H9 (cell line): ENCODE results near the gene CD48. TPM values are rescaled to one million over a fixed set of nuclear protein-coding genes. Genes with fewer than 3 reads are reported as not detected.
A peak's percentile ranks its signal among the peaks of the same experiment; 100 is the strongest.
"Not testable (repeated sequence)": the region's sequence is repeated elsewhere in the genome, so short reads cannot be mapped to it uniquely, and the experiment has no call there.

Experiments
- DNase-seq: peaks from one replicate; pipeline ENCODE4 v3.0.0-alpha.2; 2017
- H2AFZ ChIP-seq: one replicate; pipeline ENCODE4 v1.6.1; 2013; ENCODE audit warnings: mild to moderate bottlenecking, low read length, control low read depth, moderate library complexity
- H2AK5ac ChIP-seq: 2 replicates; pipeline ENCODE4 v1.6.1; 2013; ENCODE audit warnings: low read length, control low read depth, mixed read lengths; ENCODE audit not compliant: insufficient read length
- H2BK120ac ChIP-seq: one replicate; pipeline ENCODE4 v1.6.1; 2013; ENCODE audit warnings: low read depth, mild to moderate bottlenecking, low read length, control low read depth, inconsistent platforms; ENCODE audit not compliant: poor library complexity, severe bottlenecking
- H2BK12ac ChIP-seq: 2 replicates; pipeline ENCODE4 v1.6.1; 2013; ENCODE audit warnings: low read length, control low read depth, mixed read lengths, low read depth; ENCODE audit not compliant: insufficient read length
- H2BK15ac ChIP-seq: 2 replicates; pipeline ENCODE4 v1.6.1; 2013; ENCODE audit warnings: low read depth, low read length, control low read depth
- H2BK20ac ChIP-seq: one replicate; pipeline ENCODE4 v1.6.1; 2013; ENCODE audit warnings: low read depth, mild to moderate bottlenecking, low read length, control low read depth, inconsistent platforms; ENCODE audit not compliant: poor library complexity, severe bottlenecking
- H2BK5ac ChIP-seq: 2 replicates; pipeline ENCODE4 v1.6.1; 2013; ENCODE audit warnings: low read length, control low read depth, mixed read lengths; ENCODE audit not compliant: insufficient read length
- H3K14ac ChIP-seq: 2 replicates; pipeline ENCODE4 v1.6.1; 2013; ENCODE audit warnings: low read length, control low read depth; ENCODE audit not compliant: insufficient read depth
- H3K18ac ChIP-seq: 2 replicates; pipeline ENCODE4 v1.6.1; 2013; ENCODE audit warnings: low read depth, mild to moderate bottlenecking, mixed read lengths, low read length, control low read depth; ENCODE audit not compliant: insufficient read length
- H3K23ac ChIP-seq: 2 replicates; pipeline ENCODE4 v1.6.1; 2013; ENCODE audit warnings: low read length, control low read depth, mixed read lengths, low read depth; ENCODE audit not compliant: insufficient read length
- H3K23me2 ChIP-seq: 2 replicates; pipeline ENCODE4 v1.6.1; 2013; ENCODE audit warnings: low read depth, mild to moderate bottlenecking, mixed read lengths, low read length, control low read depth; ENCODE audit not compliant: insufficient read length, poor library complexity, severe bottlenecking
- H3K27ac ChIP-seq: 2 replicates; pipeline ENCODE4 v1.5.1; 2013; ENCODE audit warnings: low read length, control low read depth, mixed read lengths, low read depth; ENCODE audit not compliant: insufficient read length
- H3K27me3 ChIP-seq: 2 replicates; pipeline ENCODE4 v1.6.1; 2013; ENCODE audit warnings: low read length, control low read depth, inconsistent platforms; ENCODE audit not compliant: insufficient read depth
- H3K4ac ChIP-seq: 2 replicates; pipeline ENCODE4 v1.6.1; 2013; ENCODE audit warnings: low read depth, mild to moderate bottlenecking, control low read depth, inconsistent platforms, low read length, moderate library complexity
- H3K4me1 ChIP-seq: 2 replicates; pipeline ENCODE4 v1.6.1; 2013; ENCODE audit warnings: low read length, control low read depth, inconsistent platforms; ENCODE audit not compliant: insufficient read depth
- H3K4me2 ChIP-seq: 2 replicates; pipeline ENCODE4 v1.6.1; 2013; ENCODE audit warnings: low read length, control low read depth, mixed read lengths; ENCODE audit not compliant: insufficient read length, insufficient read depth
- H3K56ac ChIP-seq: 2 replicates; pipeline ENCODE4 v1.6.1; 2013; ENCODE audit warnings: low read depth, mild to moderate bottlenecking, mixed read lengths, low read length, control low read depth; ENCODE audit not compliant: insufficient read length
- H3K79me1 ChIP-seq: 2 replicates; pipeline ENCODE4 v1.6.1; 2013; ENCODE audit warnings: low read depth, mild to moderate bottlenecking, moderate library complexity, low read length, control low read depth, inconsistent platforms; ENCODE audit not compliant: insufficient read depth, poor library complexity, severe bottlenecking
- H3K79me2 ChIP-seq: 2 replicates; pipeline ENCODE4 v1.6.1; 2013; ENCODE audit warnings: low read length, control low read depth, inconsistent platforms; ENCODE audit not compliant: insufficient read depth
- H3K9ac ChIP-seq: 2 replicates; pipeline ENCODE4 v1.6.1; 2013; ENCODE audit warnings: low read length, control low read depth, mixed read lengths; ENCODE audit not compliant: insufficient read length; ENCODE audit errors: extremely low read depth
- H3K9me3 ChIP-seq: one replicate; pipeline ENCODE4 v1.6.1; 2013; ENCODE audit warnings: low read depth, low read length, inconsistent platforms; ENCODE audit not compliant: control insufficient read depth
- H3T11ph ChIP-seq: one replicate; pipeline ENCODE4 v1.6.1; 2013; ENCODE audit warnings: mild to moderate bottlenecking, low read length, control low read depth, inconsistent platforms
- H4K20me1 ChIP-seq: one replicate; pipeline ENCODE4 v1.6.1; 2013; ENCODE audit not compliant: control insufficient read depth, insufficient read length, insufficient read depth
- H4K5ac ChIP-seq: 2 replicates; pipeline ENCODE4 v1.6.1; 2013; ENCODE audit warnings: low read depth, mild to moderate bottlenecking, mixed read lengths, low read length, control low read depth; ENCODE audit not compliant: insufficient read length
- H4K8ac ChIP-seq: replicated peaks from 2 replicates; pipeline ENCODE4 v1.6.1; 2013; ENCODE audit warnings: low read length, control low read depth, mixed read lengths, low read depth; ENCODE audit not compliant: insufficient read length
- H4K91ac ChIP-seq: 2 replicates; pipeline ENCODE4 v1.6.1; 2013; ENCODE audit warnings: low read depth, mild to moderate bottlenecking, moderate library complexity, mixed read lengths, low read length, control low read depth; ENCODE audit not compliant: insufficient read length
- H3K27ac Mint-ChIP-seq, 3 experiments: 2 replicates in 2 of 3; 3 replicates in 1 of 3; pipeline ENCODE4 v1.8.0; 2020 to 2021; ENCODE audit warnings: mixed read lengths in 3 of 3, mild to moderate bottlenecking in 1 of 3, moderate library complexity in 1 of 3
- H3K27me3 Mint-ChIP-seq: 2 replicates; pipeline ENCODE4 v1.8.0; 2021; ENCODE audit warnings: low read depth, mild to moderate bottlenecking, moderate library complexity, mixed read lengths
- H3K36me3 Mint-ChIP-seq, 3 experiments: 2 replicates in 2 of 3; 3 replicates in 1 of 3; pipeline ENCODE4 v1.8.0; 2020 to 2021; ENCODE audit warnings: low read depth in 3 of 3, mixed read lengths in 3 of 3; ENCODE audit not compliant: insufficient read depth in 1 of 3
- H3K4me1 Mint-ChIP-seq, 2 experiments: 2 replicates each; pipeline ENCODE4 v1.8.0; 2020; ENCODE audit warnings: mixed read lengths in 2 of 2
- H3K4me3 Mint-ChIP-seq, 2 experiments: 2 replicates in 1 of 2; 3 replicates in 1 of 2; pipeline ENCODE4 v1.8.0; 2020 to 2021; ENCODE audit warnings: mild to moderate bottlenecking in 2 of 2, mixed read lengths in 2 of 2, moderate library complexity in 1 of 2
- H3K9me3 Mint-ChIP-seq, 2 experiments: 2 replicates in 1 of 2; 3 replicates in 1 of 2; pipeline ENCODE4 v1.8.0; 2020; ENCODE audit warnings: mild to moderate bottlenecking in 2 of 2, mixed read lengths in 2 of 2, moderate library complexity in 1 of 2
- CTCF ChIP-seq: fragments of 200-600 bp; sonication (generic); conservative IDR thresholded peaks from 3 replicates; pipeline ENCODE4 v1.8.0; 2021; ENCODE audit warnings: antibody characterized with exemption, mild to moderate bottlenecking
- WGBS: extraction: QIAGEN DNeasy Blood & Tissue Kit; methylation state at CpG from one replicate; pipeline ENCODE4 v1.1.7; 2013; ENCODE audit warnings: missing lambda C conversion rate, low lambda C conversion rate, mixed read lengths; ENCODE audit not compliant: insufficient read length; ENCODE audit errors: extremely low coverage; 5-methylcytosine and 5-hydroxymethylcytosine counted together
- total RNA-seq: library from RNA; stranded (reverse); gene quantifications from 2 replicates; pipeline ENCODE4 v1.2.1, GENCODE V29; 2021

Gene CD48
- total RNA-seq, 1 experiment from 2014 or later: not detected

- H3T11ph ChIP-seq: peak overlapping the region; percentile 72
- H3K4me3 Mint-ChIP-seq: peak overlapping the region in 1 of 2 experiments; percentile 4; a peak in 2 of 5 replicates
- H4K20me1 ChIP-seq: no peaks in the 10 kb centered on the region
- H3K79me1 ChIP-seq: no peaks in the 10 kb centered on the region
- H3K9me3 Mint-ChIP-seq: no peaks in the 10 kb centered on the region; a peak in 2 of 5 replicates
- H4K8ac ChIP-seq: no peak overlapping the region
- H2AK5ac ChIP-seq: no peak overlapping the region
- H3K4me1 ChIP-seq: peaks cover 13% of the 10 kb centered on the region; the same call in 1 of the 2 replicates
- no peaks in the 10 kb centered on the region; the same call in 1 of the 2 replicates for H3K27me3 Mint-ChIP-seq
- H3K23me2 ChIP-seq: no peaks in the 10 kb centered on the region
- peak overlapping the region; percentile 79 for H3K18ac ChIP-seq
- H3K36me3 Mint-ChIP-seq: peaks cover 0 to 5% (median 2%) of the 10 kb centered on the region in 3 experiments; a peak in 3 of 7 replicates
- H3K4me1 Mint-ChIP-seq: peaks cover 37 to 53% of the 10 kb centered on the region in 2 experiments
- no peak overlapping the region for H2BK20ac ChIP-seq
- DNase-seq: no peak
- no peak overlapping the region for H3K14ac ChIP-seq
- H2BK5ac ChIP-seq: no peak overlapping the region
- TF ChIP-seq CTCF: no peak
- no peak overlapping the region for H3K4me2 ChIP-seq
- H2BK120ac ChIP-seq: no peak overlapping the region
- no peaks in the 10 kb centered on the region for H3K79me2 ChIP-seq
- peak overlapping the region; percentile 95 to 99 (median 95) for H3K27ac Mint-ChIP-seq
- H3K27me3 ChIP-seq: no peaks in the 10 kb centered on the region
- H2AFZ ChIP-seq: no peak overlapping the region
- H2BK15ac ChIP-seq: no peak overlapping the region
- no peak overlapping the region for H4K5ac ChIP-seq
- H3K9me3 ChIP-seq: no peaks in the 10 kb centered on the region
- no CpG with 5 or more reads among the region's 9 CpGs for WGBS
- peak overlapping the region; percentile 75 for H3K4ac ChIP-seq
- H3K56ac ChIP-seq: no peak overlapping the region
- no peak overlapping the region for H3K23ac ChIP-seq
- peak overlapping the region; percentile 95 for H2BK12ac ChIP-seq
- no peak overlapping the region for H3K9ac ChIP-seq
- H3K27ac ChIP-seq: peak overlapping the region; percentile 89
- H4K91ac ChIP-seq: peak overlapping the region; percentile 25
Measured at GRCh38 chr1:160652924-160653619, 58.5 kb downstream of the CD48 start.

- H3K4me1 ChIP-seq: peaks cover 13% of the 10 kb centered on the region; the same call in 1 of the 2 replicates
- H4K8ac ChIP-seq, H4K20me1 ChIP-seq, H2BK20ac ChIP-seq, H2BK15ac ChIP-seq, H3K23me2 ChIP-seq, H2BK12ac ChIP-seq, H2BK5ac ChIP-seq, H4K91ac ChIP-seq, H3K9ac ChIP-seq, H3K79me2 ChIP-seq, H2AFZ ChIP-seq, H3K4me2 ChIP-seq, H3K14ac ChIP-seq, H3K56ac ChIP-seq, H3K79me1 ChIP-seq, H2BK120ac ChIP-seq, H3K27me3 Mint-ChIP-seq, H3K18ac ChIP-seq, H3K27me3 ChIP-seq, H3K23ac ChIP-seq, H2AK5ac ChIP-seq, H3K9me3 Mint-ChIP-seq, H3K9me3 ChIP-seq, H3K36me3 Mint-ChIP-seq, H4K5ac ChIP-seq, H3T11ph ChIP-seq: not testable (repeated sequence)
- Mint-ChIP-seq H3K4me1 (peaks cover 37 to 45% of the 10 kb centered on the region in 2 experiments), H3K27ac (peak overlapping the region; percentile 95 to 99 (median 95)), H3K4me3 (peak overlapping the region; percentile 4 to 24; a peak in 2 of 5 replicates)
- peak overlapping the region; percentile 75; the same call in 1 of the 2 replicates for H3K4ac ChIP-seq
- peak overlapping the region; percentile 89 for H3K27ac ChIP-seq
- peak; percentile 87 for DNase-seq
- WGBS: no CpG with 5 or more reads among the region's 8 CpGs
Measured at GRCh38 chr1:160652065-160652641, 59.5 kb downstream of the CD48 start.
